H1 (cell line): ENCODE measurements around the gene SASH3. TPM values are rescaled to one million over a fixed set of nuclear protein-coding genes. Genes with fewer than 3 reads are reported as not detected.

Experiments used
- CTCF ChIA-PET: fragments of 300-600 bp; sonication (Branson Sonifier 250); formaldehyde crosslinking; loops from one replicate; lab custom pipeline; 2021; ENCODE audit not compliant: partially characterized antibody; lab: Charles Lee
- POLR2A ChIA-PET: fragments of 300-600 bp; sonication (Branson Sonifier 250); formaldehyde crosslinking; loops from one replicate; lab custom pipeline; 2021; ENCODE audit warnings: inconsistent platforms; ENCODE audit not compliant: partially characterized antibody; lab: Charles Lee
- DNase-seq, 2 experiments: peaks; one replicate each; pipeline versions ENCODE4 v3.0.0 to v3.0.0-alpha.2; 2010 to 2022; ENCODE audit warnings: low spot score in 2 of 2, low read depth in 1 of 2, mixed read lengths in 1 of 2
- FAIRE-seq: peaks from 2 replicates; lab custom pipeline; 2011; peaks lifted over from hg19 to GRCh38; lab: Jason Lieb, UNC
- H2AFZ ChIP-seq: 2 replicates; pipeline ENCODE4 v1.8.1; 2012; ENCODE audit warnings: low read length, inconsistent platforms
- H2AK5ac ChIP-seq: 2 replicates; pipeline ENCODE4 v1.6.1; 2013; ENCODE audit warnings: low read depth, low read length
- H2BK120ac ChIP-seq: replicated peaks from 2 replicates; pipeline ENCODE3; 2013; ENCODE audit warnings: low read depth, low read length, inconsistent platforms
- H2BK12ac ChIP-seq: 2 replicates; pipeline ENCODE4 v1.6.1; 2013; ENCODE audit warnings: low read depth, low read length
- H2BK15ac ChIP-seq: 2 replicates; pipeline ENCODE4 v1.6.1; 2013; ENCODE audit warnings: low read length
- H2BK20ac ChIP-seq: 2 replicates; pipeline ENCODE4 v1.6.1; 2013; ENCODE audit warnings: low read length
- H2BK5ac ChIP-seq: 2 replicates; pipeline ENCODE4 v1.6.1; 2013; ENCODE audit warnings: low read depth, low read length
- H3K14ac ChIP-seq: 2 replicates; pipeline ENCODE4 v1.6.1; 2013; ENCODE audit warnings: inconsistent platforms; ENCODE audit not compliant: insufficient read length
- H3K18ac ChIP-seq: 2 replicates; pipeline ENCODE4 v1.6.1; 2013; ENCODE audit warnings: low read length; ENCODE audit errors: extremely low read depth
- H3K23ac ChIP-seq: 2 replicates; pipeline ENCODE4 v1.6.1; 2013; ENCODE audit warnings: inconsistent platforms; ENCODE audit not compliant: insufficient read length
- H3K23me2 ChIP-seq: 2 replicates; pipeline ENCODE4 v1.6.1; 2013; ENCODE audit warnings: low read depth, low read length
- H3K27ac ChIP-seq: 2 replicates; pipeline ENCODE4 v1.6.1; 2011; ENCODE audit warnings: low read depth, low read length, inconsistent platforms
- H3K27me3 ChIP-seq, 4 experiments: replicated peaks in 1 of 4; 1 replicate in 1 of 4; 2 replicates in 3 of 4; pipeline versions ENCODE4 v1.6.1 to v1.8.1; 2011 to 2013; ENCODE audit warnings: low read length in 3 of 4, mild to moderate bottlenecking in 3 of 4, inconsistent platforms in 2 of 4, mixed read lengths in 2 of 4, moderate library complexity in 1 of 4; ENCODE audit not compliant: control insufficient read depth in 3 of 4, insufficient read depth in 3 of 4; ENCODE audit errors: extremely low read depth in 1 of 4
- H3K36me3 ChIP-seq, 4 experiments: 2 replicates each; pipeline versions ENCODE4 v1.6.1 to v1.8.1; 2011 to 2013; ENCODE audit warnings: mild to moderate bottlenecking in 4 of 4, low read length in 3 of 4, moderate library complexity in 2 of 4, control low read depth in 1 of 4, inconsistent platforms in 1 of 4; ENCODE audit not compliant: insufficient read depth in 4 of 4, control insufficient read depth in 2 of 4
- H3K4ac ChIP-seq: replicated peaks from 2 replicates; pipeline ENCODE3; 2013; ENCODE audit warnings: low read length, low read depth, mixed read lengths, inconsistent platforms; ENCODE audit not compliant: insufficient read length
- H3K4me1 ChIP-seq, 4 experiments: replicated peaks in 1 of 4; 1 replicate in 1 of 4; 2 replicates in 3 of 4; pipeline versions ENCODE4 v1.6.1 to v1.8.1; 2011 to 2013; ENCODE audit warnings: low read length in 3 of 4, inconsistent platforms in 2 of 4, mixed read lengths in 1 of 4; ENCODE audit not compliant: insufficient read depth in 4 of 4, control insufficient read depth in 3 of 4
- H3K4me2 ChIP-seq, 2 experiments: 2 replicates each; pipeline versions ENCODE4 v1.6.1 to v1.8.1; 2011 to 2013; ENCODE audit warnings: low read depth in 2 of 2, low read length in 2 of 2, control low read depth in 1 of 2, inconsistent platforms in 1 of 2, mild to moderate bottlenecking in 1 of 2; ENCODE audit not compliant: insufficient read depth in 1 of 2
- H3K4me3 ChIP-seq, 4 experiments: fragments of 200-600, 300-600 bp in 1 of 4; sonication (generic), shearing (Covaris generic), sonication (Bioruptor Twin) in 1 of 4; 2 replicates each; pipeline versions ENCODE4 v1.5.1 to v1.8.1; 2011 to 2016; ENCODE audit warnings: low read length in 4 of 4, low read depth in 3 of 4, control low read depth in 2 of 4, inconsistent platforms in 2 of 4, mild to moderate bottlenecking in 2 of 4, mixed read lengths in 1 of 4, moderate library complexity in 1 of 4; ENCODE audit not compliant: insufficient read depth in 2 of 4; ENCODE audit errors: extremely low read depth in 1 of 4
- H3K56ac ChIP-seq: replicated peaks from 2 replicates; pipeline ENCODE3; 2013; ENCODE audit warnings: low read depth, mild to moderate bottlenecking, mixed read lengths, low read length, inconsistent platforms; ENCODE audit not compliant: insufficient read length
- H3K79me1 ChIP-seq: 2 replicates; pipeline ENCODE4 v1.6.1; 2013; ENCODE audit warnings: low read depth, low read length, control low read depth
- H3K79me2 ChIP-seq, 2 experiments: 2 replicates each; pipeline versions ENCODE4 v1.6.1 to v1.8.1; 2012 to 2013; ENCODE audit warnings: low read length in 2 of 2, mild to moderate bottlenecking in 2 of 2, inconsistent platforms in 1 of 2; ENCODE audit not compliant: insufficient read depth in 2 of 2, control insufficient read depth in 1 of 2
- H3K9ac ChIP-seq, 4 experiments: replicated peaks in 1 of 4; 1 replicate in 1 of 4; 2 replicates in 3 of 4; pipeline versions ENCODE4 v1.6.1 to v1.8.1; 2011 to 2013; ENCODE audit warnings: low read depth in 3 of 4, low read length in 3 of 4, control low read depth in 2 of 4, mild to moderate bottlenecking in 2 of 4, moderate library complexity in 2 of 4, inconsistent platforms in 1 of 4; ENCODE audit errors: extremely low read depth in 1 of 4
- H3K9me3 ChIP-seq, 2 experiments: 2 replicates each; pipeline versions ENCODE4 v1.6.1 to v1.8.1; 2012 to 2013; ENCODE audit warnings: mild to moderate bottlenecking in 2 of 2, moderate library complexity in 2 of 2, control low read depth in 1 of 2, inconsistent platforms in 1 of 2, low read depth in 1 of 2, low read length in 1 of 2, mixed read lengths in 1 of 2; ENCODE audit not compliant: insufficient read depth in 2 of 2
- H4K20me1 ChIP-seq, 2 experiments: replicated peaks in 1 of 2; 2 replicates each; pipeline versions ENCODE3 to v1.8.1; 2011 to 2013; ENCODE audit warnings: inconsistent platforms in 2 of 2, low read length in 2 of 2, mild to moderate bottlenecking in 1 of 2; ENCODE audit not compliant: insufficient read depth in 2 of 2, control insufficient read depth in 1 of 2
- H4K5ac ChIP-seq: 2 replicates; pipeline ENCODE4 v1.6.1; 2013; ENCODE audit warnings: low read length, low read depth, mixed read lengths, inconsistent platforms; ENCODE audit not compliant: insufficient read length
- H4K8ac ChIP-seq: 2 replicates; pipeline ENCODE4 v1.8.0; 2013; ENCODE audit warnings: mild to moderate bottlenecking, moderate library complexity, low read length, inconsistent platforms; ENCODE audit not compliant: insufficient read depth; ENCODE audit errors: extremely low read depth
- H4K91ac ChIP-seq: replicated peaks from 2 replicates; pipeline ENCODE3; 2013; ENCODE audit warnings: low read length, mixed read lengths, inconsistent platforms; ENCODE audit not compliant: insufficient read length
- EZH2 ChIP-seq: fragments of 200-600 bp; sonication (generic); IDR thresholded peaks from 2 replicates; pipeline ENCODE4 v1.7.1; 2012; ENCODE audit warnings: low read depth, mild to moderate bottlenecking, moderate library complexity, low read length, inconsistent platforms; ENCODE audit not compliant: severe bottlenecking
- FOSL1 ChIP-seq: IDR thresholded peaks from 2 replicates; pipeline ENCODE4 v1.6.1; 2011; ENCODE audit warnings: mild to moderate bottlenecking, low read depth, low read length, moderate library complexity; ENCODE audit not compliant: insufficient read depth
- JUND ChIP-seq: IDR thresholded peaks from 2 replicates; pipeline ENCODE4 v1.6.1; 2011; ENCODE audit warnings: mild to moderate bottlenecking, improper control_type of control experiment, low read length
- POLR2A ChIP-seq, 2 experiments: IDR thresholded peaks; 1 replicate in 1 of 2; 2 replicates in 1 of 2; pipeline ENCODE4 v1.6.1; 2011; ENCODE audit warnings: low read depth in 2 of 2, low read length in 2 of 2, mild to moderate bottlenecking in 2 of 2; ENCODE audit errors: control extremely low read depth in 1 of 2
- RNF2 ChIP-seq: fragments of 200-900, 300-1000 bp; sonication (generic); IDR thresholded peaks from 2 replicates; pipeline ENCODE4 v1.7.1; 2016; ENCODE audit warnings: borderline replicate concordance, low read depth, mild to moderate bottlenecking, antibody characterized with exemption, low read length; ENCODE audit not compliant: poor library complexity, severe bottlenecking; ENCODE audit errors: missing control alignments
- SP1 ChIP-seq: IDR thresholded peaks from 2 replicates; pipeline ENCODE4 v1.6.1; 2011; ENCODE audit warnings: low read depth, low read length
- SRF ChIP-seq: IDR thresholded peaks from 2 replicates; pipeline ENCODE4 v1.6.1; 2011; ENCODE audit warnings: mild to moderate bottlenecking, low read depth, low read length, moderate library complexity
- WGBS, 2 experiments: shearing (Covaris generic) in 1 of 2; methylation state at CpG; one replicate each; pipeline versions ENCODE4 v1.1.6 to v1.1.7; 2013 to 2015; ENCODE audit warnings: low lambda C conversion rate in 2 of 2, mixed read lengths in 2 of 2, inconsistent platforms in 1 of 2, low coverage in 1 of 2, missing lambda C conversion rate in 1 of 2; ENCODE audit not compliant: insufficient replicate concordance in 2 of 2, insufficient coverage in 1 of 2, insufficient read length in 1 of 2; ENCODE audit errors: extremely low coverage in 1 of 2, missing lambda C conversion rate in 1 of 2; 5-methylcytosine and 5-hydroxymethylcytosine counted together
- polyA plus RNA-seq, 7 experiments: library from polyadenylated mRNA; depleted of rRNA in 3 of 7; stranded (reverse) in 5 of 7; unstranded in 2 of 7; fragments of >200 nt in 5 of 7; fragments of 200-250 nt in 2 of 7; gene quantifications; 1 replicate in 5 of 7; 2 replicates in 1 of 7; 4 replicates in 1 of 7; pipeline versions ENCODE4 v1.2.1 to v1.2.3, GENCODE V29; 2011 to 2013; ENCODE audit warnings: missing spikeins in 2 of 7, mixed read lengths in 2 of 7
- total RNA-seq: library from RNA; stranded (reverse); fragmentation: NEBNext Ultra II Directional; extraction: Animal tissue kit (Norgen Biotek cat#: 25700); gene quantifications from 2 replicates; pipeline ENCODE4 v1.2.1, GENCODE V29; 2021

Gene SASH3
- total and polyA plus RNA-seq, 2 of the 8 experiments (the other 6 are each of a cell fraction or from before 2014, with no cell fraction given), result not detected

- H3K79me1 ChIP-seq, result no peaks in the 10 kb centered on the region
- H2AK5ac ChIP-seq, result no peak overlapping the region
- H3K4me2 ChIP-seq, result no peak overlapping the region
- no peak overlapping the region for H2BK20ac ChIP-seq
- no peak overlapping the region for H2BK15ac ChIP-seq
- H3K4me1 ChIP-seq, result peaks cover 0 to 2% (median under 1%) of the 10 kb centered on the region in 4 experiments; a peak in 2 of 7 replicates
- H3K4me3 ChIP-seq, result no peak overlapping the region
- WGBS, 2 experiments, result 81% methylated on average over 3 of the region's 7 CpGs; no CpG with 5 or more reads in 1 of the 2 experiments
- no peak overlapping the region for H3K23ac ChIP-seq
- no peak overlapping the region for H4K8ac ChIP-seq
- DNase-seq, result no peak
- H3K27ac ChIP-seq, result no peak overlapping the region
- H2BK120ac ChIP-seq, result no peak overlapping the region
- H3K36me3 ChIP-seq, result no peaks in the 10 kb centered on the region
- no peak overlapping the region for H2BK5ac ChIP-seq
- no peak overlapping the region for H4K5ac ChIP-seq
- no peak overlapping the region for H3K18ac ChIP-seq
- no peaks in the 10 kb centered on the region for H3K79me2 ChIP-seq
- no peak overlapping the region for H3K56ac ChIP-seq
- ChIA-PET CTCF (interaction anchor here (0.5 to 3.2 kb wide), 5 partner anchors 8 to 140 kb away, joined by 3 to 11 read pairs (median 4); no protein-coding TSS in a partner anchor), POLR2A (interaction anchor here (0.6 kb wide), 1 partner anchor 110 kb away, joined by 4 read pairs; no protein-coding TSS in a partner anchor)
- H3K14ac ChIP-seq, result no peak overlapping the region
- no peaks in the 10 kb centered on the region for H3K27me3 ChIP-seq
- no peak overlapping the region for H3K4ac ChIP-seq
- H2AFZ ChIP-seq, result no peak overlapping the region
- TF ChIP-seq POLR2A (IDR thresholded peaks at IDR 0.05; ENCODE audit: control extremely low read depth in 1 of 2, low read depth in 2 of 2, low read length in 2 of 2) (no peak), JUND (no peak), SP1 (no peak), EZH2 (no peak), RNF2 (no peak), SRF (no peak), FOSL1 (no peak)
- no peak overlapping the region for H2BK12ac ChIP-seq
- no peaks in the 10 kb centered on the region for H3K9me3 ChIP-seq
- H3K23me2 ChIP-seq, result no peaks in the 10 kb centered on the region
- no peak overlapping the region for H3K9ac ChIP-seq
- no peak overlapping the region for H4K91ac ChIP-seq
- no peaks in the 10 kb centered on the region for H4K20me1 ChIP-seq
- FAIRE-seq, result no peak
These were observed 32.9 kb upstream of the SASH3 start for GRCh38 chrX:129746557-129747470.
